Activated effector memory CD4-positive, alpha-beta T cell treated with Interleukin-2 at 50 U/mL for 16 hours (primary cell): Measurements from ENCODE around the gene MTIF2.
"Not testable (repeated sequence)": the region's sequence is repeated elsewhere in the genome, so short reads cannot be mapped to it uniquely, and the experiment has no call there.

Experiments used
- DNase-seq: peaks from one replicate; pipeline ENCODE4 v3.0.0-alpha.2; 2020

Gene MTIF2

GRCh38 chr2:55268907-55269644 is at the start of gene MTIF2:
Gene MTIF2, minus strand, starts transcription at chr2:55269231. Its CDS starts 5,373 bp downstream, at chr2:55263858.
- peak; percentile 81 for DNase-seq

DNA sequence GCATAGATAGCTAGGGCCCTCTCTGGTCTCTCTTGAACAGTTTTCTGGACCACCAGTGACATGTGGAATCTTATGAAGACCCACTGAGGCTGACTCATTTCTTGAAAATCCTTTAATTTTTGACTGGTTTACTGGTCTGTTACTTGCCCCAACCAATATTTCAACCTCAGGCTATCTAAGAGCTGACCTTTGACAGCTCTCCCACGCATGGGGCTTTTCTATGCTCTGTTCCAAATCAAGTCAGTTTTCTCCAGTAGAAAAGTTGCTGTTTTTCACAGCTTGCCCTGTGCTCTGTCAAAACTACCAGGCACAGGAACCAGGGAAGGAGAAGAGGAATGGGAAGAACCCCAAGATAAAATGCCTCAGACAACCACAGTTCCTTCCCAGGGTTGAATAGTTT is 46.0 kb upstream of the MTIF2 start:
- no peak for DNase-seq

GRCh38 chr2:55311444-55311870 is 42.4 kb upstream of the MTIF2 start:
- DNase-seq = no peak

GRCh38 chr2:55309446-55309845 is 40.4 kb upstream of the MTIF2 start:
- DNase-seq = no peak

DNA sequence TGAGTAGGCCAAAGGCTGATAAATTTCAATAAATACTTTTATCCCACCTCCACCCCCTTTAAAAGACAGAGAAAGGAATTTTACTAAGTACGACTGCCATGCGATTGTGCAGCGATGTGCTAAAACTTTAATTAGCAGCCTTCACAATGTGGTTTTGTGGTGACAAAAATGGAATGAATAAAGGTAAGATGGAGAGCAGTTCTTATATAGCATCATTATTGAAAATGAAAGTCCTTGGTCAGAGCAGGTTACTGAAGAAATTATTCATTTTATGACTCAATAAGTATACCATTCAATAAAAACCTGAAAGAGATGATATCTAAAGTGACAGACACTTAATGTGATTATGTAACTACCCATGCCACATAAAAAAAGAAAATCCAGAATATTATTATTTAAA is 33.2 kb upstream of the MTIF2 start:
- no peak for DNase-seq

DNA sequence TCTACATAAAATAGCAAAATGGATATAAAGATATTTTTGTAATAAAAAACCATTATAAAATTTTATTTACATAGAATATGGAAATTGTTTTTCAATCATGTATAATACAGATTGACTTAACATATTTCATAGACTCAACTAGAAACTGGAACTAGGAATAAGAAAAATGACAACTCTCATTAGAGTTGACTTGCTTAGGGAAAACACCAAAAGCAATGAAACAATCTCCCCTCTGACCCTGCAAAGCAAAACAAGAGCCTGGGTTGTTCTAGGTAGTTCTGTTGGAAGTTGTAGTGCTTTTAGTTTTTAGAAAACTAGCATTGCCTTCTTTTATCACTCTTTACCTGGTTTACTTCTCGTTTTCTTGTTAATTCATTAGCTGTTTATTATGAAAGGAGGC is 32.2 kb upstream of the MTIF2 start:
- no peak for DNase-seq

GRCh38 chr2:55296393-55296792 is 27.4 kb upstream of the MTIF2 start:
- no peak for DNase-seq

DNA sequence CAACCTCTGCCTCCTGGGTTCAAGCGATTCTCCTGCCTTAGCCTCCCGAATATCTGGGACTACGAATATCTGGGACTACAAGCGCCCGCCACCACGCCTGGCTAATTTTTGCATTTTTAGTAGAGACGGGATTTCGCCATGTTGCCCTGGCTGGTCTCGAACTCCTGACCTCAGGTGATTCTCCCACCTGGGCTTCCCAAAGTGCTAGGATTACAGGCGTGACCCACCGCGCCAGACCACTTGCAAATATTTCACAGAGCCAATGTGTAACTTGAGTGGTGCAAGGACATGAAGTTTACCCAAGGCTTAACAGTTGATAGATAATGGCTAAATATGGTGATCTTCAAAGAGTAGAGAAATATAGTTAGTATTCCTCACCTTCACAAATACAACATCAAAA is 14.1 kb upstream of the MTIF2 start:
- no peak for DNase-seq

DNA sequence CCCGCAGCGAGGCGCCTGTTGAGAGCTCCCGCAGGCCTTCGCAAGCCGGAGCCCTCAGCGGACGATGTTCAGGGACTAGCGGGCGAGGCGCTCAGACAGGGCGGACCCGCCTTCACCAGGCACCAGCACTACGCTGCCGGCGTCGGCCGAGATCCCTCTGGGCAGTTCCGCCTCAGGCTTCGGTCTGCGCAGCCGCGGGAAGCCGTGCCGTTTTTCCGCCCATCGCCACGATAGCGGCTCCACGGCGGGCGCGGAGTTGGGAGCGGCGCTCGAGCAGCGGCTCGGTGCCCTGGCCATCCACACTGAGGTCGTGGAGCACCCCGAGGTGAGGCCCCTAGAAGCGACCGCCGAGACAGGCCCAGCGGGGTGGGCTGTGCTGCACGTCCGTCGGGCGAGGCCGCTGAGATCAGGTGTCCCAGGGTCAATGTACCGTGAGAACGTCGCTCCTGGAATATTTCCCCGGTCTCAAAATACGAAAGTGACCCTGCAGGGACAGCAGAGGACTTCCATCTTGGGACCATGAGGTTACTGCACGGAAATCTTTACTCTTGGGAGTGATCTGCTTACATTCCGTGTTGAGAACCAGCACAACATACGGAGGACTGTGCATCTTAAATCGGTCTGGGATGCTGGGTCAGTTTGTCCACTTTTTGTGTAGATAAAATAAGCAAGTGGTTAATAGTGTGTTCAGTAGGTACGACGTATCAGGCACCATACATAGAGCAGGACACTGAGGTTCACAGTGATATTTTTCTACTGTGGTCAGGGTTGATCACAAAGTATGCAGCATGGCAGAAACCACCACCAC is 13.3 kb upstream of the MTIF2 start:
- DNase-seq = peak; percentile 86

- DNase-seq = not testable (repeated sequence)
Observed at GRCh38 chr2:55280851-55281546, 12.0 kb upstream of the MTIF2 start.

GRCh38 chr2:55279859-55280424 is 10.9 kb upstream of the MTIF2 start:
- not testable (repeated sequence) for DNase-seq

- DNase-seq = not testable (repeated sequence)
Observed at GRCh38 chr2:55279214-55279835, 10.3 kb upstream of the MTIF2 start.

DNA sequence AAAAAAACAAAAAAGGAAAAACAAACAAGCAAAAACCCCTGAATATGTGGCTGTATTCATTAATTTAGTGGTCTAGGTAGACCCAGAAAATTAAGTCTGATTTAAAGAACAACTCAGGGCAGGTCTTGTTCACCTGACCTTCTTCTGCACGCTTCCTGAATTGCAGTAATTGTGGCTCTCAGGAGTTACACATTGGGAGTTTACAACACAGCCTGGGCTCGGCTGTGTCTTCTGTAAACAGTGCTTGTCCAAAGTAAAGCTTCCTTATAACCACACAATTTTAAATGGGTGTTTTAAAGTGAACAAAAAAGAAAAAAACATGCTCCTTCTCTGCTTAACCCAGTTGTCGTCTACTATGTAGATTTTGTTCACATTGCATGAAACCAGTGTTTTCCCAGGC is 8.3 kb upstream of the MTIF2 start:
- no peak for DNase-seq

- DNase-seq = not testable (repeated sequence)
Observed at GRCh38 chr2:55274346-55274745, 5.3 kb upstream of the MTIF2 start.

DNA sequence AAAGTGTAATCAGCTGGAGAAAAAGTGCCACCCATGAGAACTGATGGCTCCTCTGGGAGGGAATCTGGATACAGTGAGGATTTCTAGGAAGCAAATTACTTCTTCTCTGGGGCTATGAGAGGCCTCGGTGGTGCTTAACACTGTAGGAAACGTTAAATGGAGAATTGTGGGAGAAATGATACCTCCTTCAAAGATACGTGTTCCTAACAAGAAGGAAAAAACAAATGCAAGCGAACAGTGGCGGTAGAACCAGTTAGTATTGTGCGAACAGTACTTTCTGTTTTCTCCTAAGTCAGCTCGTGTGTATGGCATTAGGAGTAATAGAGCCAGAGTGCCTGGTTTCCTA is 587 bp upstream of the MTIF2 start:
- no peak for DNase-seq

DNA sequence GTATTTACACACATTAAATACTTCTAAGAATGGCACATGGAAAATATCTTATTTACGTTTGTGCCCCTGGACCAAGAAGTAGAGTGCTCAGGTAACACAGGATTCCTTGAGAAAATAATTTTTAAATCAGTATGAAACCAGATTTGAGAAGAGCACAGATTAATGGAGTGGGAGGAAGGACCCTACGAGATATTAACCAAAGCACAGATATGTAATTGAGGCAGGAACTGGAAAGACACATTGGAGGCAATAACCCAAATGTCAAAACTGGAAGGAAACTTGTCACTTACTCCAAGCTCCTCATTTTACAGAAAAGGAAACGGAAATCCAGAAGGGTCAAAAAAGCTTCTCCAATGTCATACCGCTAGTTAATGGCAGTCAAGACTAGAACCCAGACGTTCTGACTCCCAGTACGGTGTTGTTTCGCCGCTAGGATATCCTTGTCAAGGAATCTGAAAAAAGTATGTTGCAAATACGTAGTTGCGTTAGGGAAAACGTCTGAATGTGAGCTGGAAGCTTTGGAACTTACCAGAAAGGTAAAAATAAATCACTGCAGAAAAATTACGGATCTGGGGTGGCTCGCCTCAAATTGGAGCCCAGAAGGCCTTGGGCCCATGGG is 634 bp downstream of the MTIF2 start:
- no peak for DNase-seq

DNA sequence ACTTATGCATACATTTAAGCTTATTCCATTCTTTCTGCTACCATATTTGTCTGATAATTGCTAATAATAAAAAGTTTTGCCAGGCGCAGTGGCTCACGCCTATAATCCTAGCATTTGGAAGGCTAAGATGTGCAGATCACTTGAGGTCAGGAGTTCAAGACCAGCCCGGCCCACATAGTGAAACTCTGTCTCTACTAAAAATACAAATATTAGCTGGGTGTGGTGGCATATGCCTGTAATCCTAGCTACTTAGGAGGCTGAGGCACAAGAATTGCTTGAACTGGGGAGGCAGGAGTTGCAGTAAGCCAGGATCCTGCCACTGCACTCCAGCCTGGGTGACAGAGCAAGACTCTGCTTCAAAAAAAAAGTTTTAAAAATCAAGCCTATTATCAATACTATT is 9.4 kb downstream of the MTIF2 start:
- not testable (repeated sequence) for DNase-seq

DNA sequence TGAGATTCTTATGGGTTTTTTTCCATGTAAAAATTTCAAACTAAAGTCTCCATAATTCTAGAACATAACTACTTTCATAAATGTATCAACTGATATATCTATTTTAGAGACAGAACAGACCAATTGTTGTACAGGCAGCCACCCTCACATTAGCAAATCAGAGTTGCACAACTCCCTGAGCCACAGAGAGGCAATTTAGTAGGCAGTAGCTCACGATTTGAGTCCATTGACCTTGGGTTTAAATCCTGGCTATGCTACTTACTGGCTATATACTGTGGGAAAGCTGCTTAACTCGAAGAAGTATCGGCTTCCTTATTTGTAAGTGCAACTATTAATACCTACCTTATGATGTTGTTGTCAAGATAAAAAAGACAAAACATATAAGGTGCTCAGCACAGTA is 16.2 kb downstream of the MTIF2 start:
- no peak for DNase-seq

DNA sequence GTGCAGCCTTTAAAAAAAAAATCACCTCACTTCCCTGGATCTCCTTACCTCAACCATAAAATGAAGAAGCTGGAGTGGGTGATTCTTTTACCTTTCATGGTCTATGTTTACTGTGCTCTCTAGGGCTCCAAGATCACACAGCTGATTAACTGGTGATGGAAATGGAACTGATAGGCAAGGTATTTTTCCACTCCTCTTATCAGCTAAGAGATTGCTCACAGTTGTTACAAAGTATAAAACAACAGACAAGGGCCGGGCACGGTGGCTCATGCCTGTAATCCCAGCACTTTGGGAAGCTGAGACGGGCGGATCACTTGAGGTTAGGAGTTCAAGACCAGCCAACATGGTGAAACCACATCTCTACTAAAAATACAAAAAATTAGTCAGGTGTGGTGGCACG is 22.0 kb downstream of the MTIF2 start:
- no peak for DNase-seq

GRCh38 chr2:55245411-55245810 is 23.6 kb downstream of the MTIF2 start:
- DNase-seq = no peak

DNA sequence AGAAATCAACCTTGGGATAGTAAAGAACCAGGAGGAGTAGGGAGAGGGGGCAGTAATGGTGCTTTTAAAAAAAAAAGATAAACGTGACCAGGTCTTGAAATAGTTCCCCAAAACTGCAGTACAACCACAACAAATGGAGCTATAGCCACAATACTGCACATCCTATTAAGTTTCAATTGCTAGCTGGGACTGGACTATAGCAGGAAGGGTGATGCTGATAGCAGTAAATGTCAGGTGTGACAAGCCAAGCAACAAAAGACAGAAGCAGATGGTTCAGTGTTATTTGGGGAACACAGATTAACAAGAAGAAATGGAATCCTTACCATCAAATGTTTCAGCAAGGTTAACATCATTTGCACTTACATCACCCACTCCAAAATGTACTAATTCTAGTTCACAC is 26.4 kb downstream of the MTIF2 start:
- no peak for DNase-seq

DNA sequence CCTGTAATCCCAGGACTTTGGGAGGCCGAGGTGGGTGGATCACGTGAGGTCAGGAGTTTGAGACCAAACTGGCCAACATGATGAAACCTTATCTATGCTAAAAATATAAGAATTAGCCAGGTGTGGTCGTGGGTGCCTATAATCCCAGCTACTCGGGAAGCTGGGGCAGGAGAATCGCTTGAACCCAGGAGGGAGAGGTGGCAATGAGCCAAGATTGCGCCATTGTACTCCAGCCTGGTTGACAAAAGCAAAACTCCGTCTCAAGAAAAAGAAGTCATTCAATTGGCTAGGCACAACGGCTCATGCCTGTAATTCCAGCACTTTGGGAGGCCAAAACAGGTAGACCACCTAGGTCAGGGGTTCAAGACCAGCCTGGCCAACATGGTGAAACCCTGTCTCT is 27.4 kb downstream of the MTIF2 start:
- DNase-seq = not testable (repeated sequence)
